ENCODE measurements around the gene HADH. TPM values are rescaled to one million over a fixed set of nuclear protein-coding genes. Genes with fewer than 3 reads are reported as not detected.

HADH gene
- total RNA-seq, 2 experiments from 2014 or later, result 31.2 to 78.7 TPM

DNA sequence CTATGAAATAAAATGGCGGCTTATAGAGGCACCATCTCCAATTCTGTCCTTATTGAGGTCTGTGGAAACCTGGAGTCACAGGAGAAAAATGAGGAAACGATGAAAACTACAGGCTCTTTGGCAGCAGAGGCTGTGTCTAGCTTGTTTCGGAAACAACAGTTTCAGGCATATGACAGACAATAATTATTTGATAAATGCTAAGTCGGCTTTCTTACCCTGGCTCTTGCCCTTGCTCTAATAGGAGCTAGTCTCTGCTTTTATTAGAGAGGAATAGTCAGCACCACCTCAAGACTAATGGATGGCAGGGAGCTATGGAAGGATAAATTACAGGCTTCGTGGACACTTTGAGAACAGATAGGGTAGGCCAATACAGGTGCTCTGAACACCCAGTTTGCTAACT is 24.3 kb downstream of the HADH start:
- CTCF ChIA-PET (ENCODE audit: unreplicated experiment), result no interaction called here
- TF ChIP-seq EZH2phosphoT487 (IDR thresholded peaks at IDR 0.05; ENCODE audit: borderline replicate concordance, low read depth, low read length), result no peak
- no peak for TF ChIP-seq CTCF (conservative IDR thresholded peaks at IDR 0.05; ENCODE audit: low read length)
- H4K20me1 ChIP-seq (ENCODE audit: insufficient read depth, low read length), result 0 out of 2 replicates have a peak, but pooled peaks cover 2% of the 10 kb centered on the region
- no peaks in the 10 kb centered on the region for H3K79me2 ChIP-seq (ENCODE audit: insufficient read depth, low read depth, low read length)
- intact Hi-C loops (cut with micrococcal nuclease; ENCODE audit: unreplicated experiment), result no loop called here
- no peaks in the 10 kb centered on the region for H3K9me2 ChIP-seq (ENCODE audit: insufficient read depth, low read length)
- no TSS peak for BruUV-seq (replicated peaks)
- H3K4me2 ChIP-seq (ENCODE audit: low read length), result no peak overlapping the region
- POLR2A ChIA-PET, result interaction anchor here (0.7 to 2.0 kb wide), 7 partner anchors 12 to 68 kb away, joined by 3 to 9 read pairs (median 4); no protein-coding TSS in a partner anchor
- peaks cover 3% of the 10 kb centered on the region for H3K4me1 ChIP-seq (ENCODE audit: insufficient read depth, low read length, poor library complexity, severe bottlenecking)
- no peak overlapping the region for H3K27ac ChIP-seq (ENCODE audit: low read depth, low read length, poor library complexity, severe bottlenecking)
- peaks cover 87% of the 10 kb centered on the region for H3K36me3 ChIP-seq (ENCODE audit: insufficient read depth, low read length)
- DNase-seq (ENCODE audit: low spot score), result no peak
- H3K4me3 ChIP-seq (ENCODE audit: low read depth, low read length, poor library complexity, severe bottlenecking), result no peak overlapping the region
- no peak overlapping the region for H2AFZ ChIP-seq (ENCODE audit: low read length)
- H3K9me3 ChIP-seq (ENCODE audit: low read length), result no peaks in the 10 kb centered on the region; the same call in 1 of the 2 replicates

GRCh38 chr4:108018040-108018883 is 28.6 kb downstream of the HADH start:
- CTCF ChIA-PET (ENCODE audit: unreplicated experiment), result interaction anchor here (1.3 to 2.9 kb wide), 2 partner anchors 12 to 41 kb away, joined by 3 to 12 read pairs; no protein-coding TSS in a partner anchor
- H3K27ac ChIP-seq (ENCODE audit: low read depth, low read length, poor library complexity, severe bottlenecking), result no peak overlapping the region
- H3K79me2 ChIP-seq (ENCODE audit: insufficient read depth, low read depth, low read length), result no peaks in the 10 kb centered on the region
- 0 out of 2 replicates have a peak, but pooled peaks cover 3% of the 10 kb centered on the region for H4K20me1 ChIP-seq (ENCODE audit: insufficient read depth, low read length)
- no TSS peak for BruUV-seq (replicated peaks)
- peaks cover 5% of the 10 kb centered on the region for H3K4me1 ChIP-seq (ENCODE audit: insufficient read depth, low read length, poor library complexity, severe bottlenecking)
- H2AFZ ChIP-seq (ENCODE audit: low read length), result no peak overlapping the region
- H3K36me3 ChIP-seq (ENCODE audit: insufficient read depth, low read length), result peaks cover 88% of the 10 kb centered on the region
- H3K4me2 ChIP-seq (ENCODE audit: low read length), result no peak overlapping the region
- intact Hi-C loops (cut with micrococcal nuclease; ENCODE audit: unreplicated experiment), result loop anchor here (1.0 to 5.0 kb wide), 2 partner anchors 475 to 554 kb away; no protein-coding TSS in a partner anchor
- DNase-seq (ENCODE audit: low spot score), result peak; percentile 80
- no peak overlapping the region for H3K4me3 ChIP-seq (ENCODE audit: low read depth, low read length, poor library complexity, severe bottlenecking)
- TF ChIP-seq EZH2phosphoT487 (IDR thresholded peaks at IDR 0.05; ENCODE audit: borderline replicate concordance, low read depth, low read length) (no peak), CTCF (conservative IDR thresholded peaks at IDR 0.05; ENCODE audit: low read length) (peak; percentile 98)
- H3K9me2 ChIP-seq (ENCODE audit: insufficient read depth, low read length), result no peaks in the 10 kb centered on the region
- no peaks in the 10 kb centered on the region for H3K9me3 ChIP-seq (ENCODE audit: low read length)
- POLR2A ChIA-PET, result interaction anchor here (0.6 to 1.6 kb wide), 7 partner anchors 12 to 598 kb away, joined by 3 to 9 read pairs (median 4); partner anchors contain the start of gene LEF1
